Adipocyte (in vitro differentiated cells): ENCODE measurements around the gene NCDN.

Experiments used
- DNase-seq: peaks from one replicate; pipeline ENCODE4 v3.0.0-alpha.2; 2015; ENCODE audit warnings: low read depth
- H3K27me3 ChIP-seq: replicated peaks from 2 replicates; pipeline ENCODE4 v1.7.0; 2013; ENCODE audit warnings: mild to moderate bottlenecking, low read length, moderate library complexity; ENCODE audit not compliant: control insufficient read depth, insufficient read depth
- H3K36me3 ChIP-seq: 2 replicates; pipeline ENCODE4 v1.7.0; 2013; ENCODE audit warnings: low read length, mild to moderate bottlenecking, moderate library complexity; ENCODE audit not compliant: control insufficient read depth, insufficient read depth, severe bottlenecking
- H3K4me1 ChIP-seq: 2 replicates; pipeline ENCODE4 v1.7.0; 2013; ENCODE audit warnings: mild to moderate bottlenecking, low read length, moderate library complexity; ENCODE audit not compliant: control insufficient read depth, insufficient read depth
- H3K4me3 ChIP-seq: 2 replicates; pipeline ENCODE4 v1.7.0; 2013; ENCODE audit warnings: mild to moderate bottlenecking, low read length, moderate library complexity
- H3K9ac ChIP-seq: 2 replicates; pipeline ENCODE4 v1.7.0; 2013; ENCODE audit warnings: mild to moderate bottlenecking, low read length, moderate library complexity
- H3K9me3 ChIP-seq: 2 replicates; pipeline ENCODE4 v1.7.0; 2013; ENCODE audit warnings: mild to moderate bottlenecking, low read length, moderate library complexity; ENCODE audit not compliant: control insufficient read depth

NCDN gene

GRCh38 chr1:35595684-35596083, 38.1 kb downstream of the NCDN start:
- Histone ChIP-seq H3K36me3 (peaks cover 17% of the 10 kb centered on the region), H3K4me3 (no peak overlapping the region), H3K4me1 (no peaks in the 10 kb centered on the region), H3K27me3 (no peaks in the 10 kb centered on the region), H3K9ac (no peak overlapping the region), H3K9me3 (no peaks in the 10 kb centered on the region)
- no peak for DNase-seq

GRCh38 chr1:35597870-35598269, 40.3 kb downstream of the NCDN start:
- no peaks in the 10 kb centered on the region for H3K9me3 ChIP-seq
- peaks cover 34% of the 10 kb centered on the region for H3K36me3 ChIP-seq
- H3K27me3 ChIP-seq = no peaks in the 10 kb centered on the region
- H3K4me1 ChIP-seq = no peaks in the 10 kb centered on the region
- H3K9ac ChIP-seq = no peak overlapping the region
- no peak for DNase-seq
- no peak overlapping the region for H3K4me3 ChIP-seq

- H3K9ac ChIP-seq = no peak overlapping the region
- no peak for DNase-seq
- no peaks in the 10 kb centered on the region for H3K9me3 ChIP-seq
- peaks cover 44% of the 10 kb centered on the region for H3K36me3 ChIP-seq
- H3K4me3 ChIP-seq = no peak overlapping the region
- H3K27me3 ChIP-seq = no peaks in the 10 kb centered on the region
- H3K4me1 ChIP-seq = no peaks in the 10 kb centered on the region
Measured at GRCh38 chr1:35598895-35599294, 41.3 kb downstream of the NCDN start.

- no peak overlapping the region for H3K4me3 ChIP-seq
- peaks cover 49% of the 10 kb centered on the region for H3K36me3 ChIP-seq
- no peaks in the 10 kb centered on the region for H3K27me3 ChIP-seq
- H3K9me3 ChIP-seq = no peaks in the 10 kb centered on the region
- no peaks in the 10 kb centered on the region for H3K4me1 ChIP-seq
- no peak overlapping the region for H3K9ac ChIP-seq
- DNase-seq = no peak
Measured at GRCh38 chr1:35599411-35599810, 41.8 kb downstream of the NCDN start.

- H3K27me3 ChIP-seq = no peaks in the 10 kb centered on the region
- H3K36me3 ChIP-seq = peaks cover 61% of the 10 kb centered on the region
Measured at GRCh38 chr1:35600593-35600992, 43.0 kb downstream of the NCDN start.

GRCh38 chr1:35603468-35603867, 45.9 kb downstream of the NCDN start:
- Histone ChIP-seq H3K9me3 (no peaks in the 10 kb centered on the region), H3K27me3 (no peaks in the 10 kb centered on the region), H3K9ac (no peak overlapping the region), H3K36me3 (peaks cover 86% of the 10 kb centered on the region), H3K4me3 (no peak overlapping the region), H3K4me1 (no peaks in the 10 kb centered on the region)
- DNase-seq = no peak

More at GRCh38 chr1:35600593-35600992, 43.0 kb downstream of the NCDN start:
- no peaks in the 10 kb centered on the region for H3K9me3 ChIP-seq
- no peak overlapping the region for H3K9ac ChIP-seq
- DNase-seq = no peak
- no peaks in the 10 kb centered on the region for H3K4me1 ChIP-seq
- no peak overlapping the region for H3K4me3 ChIP-seq

GRCh38 chr1:35603941-35604340, 46.3 kb downstream of the NCDN start:
- Histone ChIP-seq H3K4me3 (no peak overlapping the region), H3K9me3 (no peaks in the 10 kb centered on the region), H3K9ac (no peak overlapping the region), H3K4me1 (no peaks in the 10 kb centered on the region), H3K36me3 (peaks cover 91% of the 10 kb centered on the region), H3K27me3 (no peaks in the 10 kb centered on the region)
- DNase-seq = no peak

GRCh38 chr1:35605071-35605866, 47.7 kb downstream of the NCDN start:
- Histone ChIP-seq H3K27me3 (no peaks in the 10 kb centered on the region), H3K9ac (no peak overlapping the region), H3K4me3 (no peak overlapping the region), H3K4me1 (no peaks in the 10 kb centered on the region), H3K36me3 (peaks cover 95% of the 10 kb centered on the region), H3K9me3 (no peaks in the 10 kb centered on the region)
- DNase-seq = peak; percentile 58

- Histone ChIP-seq H3K4me3 (no peak overlapping the region), H3K9me3 (no peaks in the 10 kb centered on the region), H3K9ac (no peak overlapping the region), H3K27me3 (no peaks in the 10 kb centered on the region), H3K4me1 (no peaks in the 10 kb centered on the region), H3K36me3 (peaks cover 94% of the 10 kb centered on the region)
- DNase-seq = peak; percentile 70
Measured at GRCh38 chr1:35605867-35606182, 48.2 kb downstream of the NCDN start.

GRCh38 chr1:35611655-35612054, 54.1 kb downstream of the NCDN start:
- H3K4me3 ChIP-seq = no peak overlapping the region
- no peaks in the 10 kb centered on the region for H3K27me3 ChIP-seq
- no peaks in the 10 kb centered on the region for H3K9me3 ChIP-seq
- no peak for DNase-seq
- no peak overlapping the region for H3K9ac ChIP-seq
- H3K36me3 ChIP-seq = peaks cover 86% of the 10 kb centered on the region
- no peaks in the 10 kb centered on the region for H3K4me1 ChIP-seq

- Histone ChIP-seq H3K9ac (no peak overlapping the region), H3K36me3 (peaks cover 71% of the 10 kb centered on the region)
- no peak for DNase-seq
Measured at GRCh38 chr1:35615440-35615839, 57.8 kb downstream of the NCDN start.

More at GRCh38 chr1:35615440-35615839, 57.8 kb downstream of the NCDN start:
- no peaks in the 10 kb centered on the region for H3K9me3 ChIP-seq
- H3K4me1 ChIP-seq = no peaks in the 10 kb centered on the region
- no peak overlapping the region for H3K4me3 ChIP-seq
- H3K27me3 ChIP-seq = no peaks in the 10 kb centered on the region
